HG03469 (cell line): ENCODE measurements around the gene SNX7.

Experiments
- ATAC-seq: cut with Tn5 transposase; IDR thresholded peaks from one replicate; pipeline ENCODE4 v1.9.1; 2021; ENCODE audit warnings: mild to moderate bottlenecking, moderate library complexity, moderate number of reproducible peaks; ENCODE audit not compliant: unreplicated experiment

Gene SNX7

DNA sequence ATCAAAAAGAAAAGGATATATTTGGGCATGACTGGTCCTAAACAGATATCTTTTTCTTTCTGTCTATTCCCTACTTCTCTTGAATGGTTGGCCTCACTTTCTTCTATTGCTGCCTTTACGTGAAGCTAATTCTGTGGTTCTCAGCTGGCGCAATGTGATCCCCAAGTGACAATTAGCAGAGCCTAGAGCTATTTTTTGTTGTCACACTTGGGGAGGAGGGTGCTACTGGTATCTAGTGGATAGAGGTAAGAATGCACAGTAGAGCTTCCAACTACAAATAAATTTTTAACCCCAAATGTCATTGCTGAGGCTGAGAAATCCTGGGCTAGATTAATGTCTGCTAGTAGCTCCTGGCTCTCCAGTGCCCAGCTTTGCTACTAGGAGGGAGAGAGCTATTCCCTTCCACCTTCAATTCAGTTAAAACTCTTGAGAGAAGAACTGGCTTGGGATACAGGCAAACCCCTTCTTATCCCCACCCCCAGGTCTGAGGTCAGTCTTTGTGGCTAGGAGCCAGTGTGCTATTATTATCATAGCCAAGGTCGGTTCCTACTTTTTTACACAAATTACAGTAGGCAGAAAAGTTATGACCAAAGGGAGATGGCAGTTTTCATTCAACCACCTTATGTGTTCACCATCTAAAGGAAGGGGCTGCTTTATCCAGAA is 102.1 kb downstream of the SNX7 start:
- no peak for ATAC-seq

DNA sequence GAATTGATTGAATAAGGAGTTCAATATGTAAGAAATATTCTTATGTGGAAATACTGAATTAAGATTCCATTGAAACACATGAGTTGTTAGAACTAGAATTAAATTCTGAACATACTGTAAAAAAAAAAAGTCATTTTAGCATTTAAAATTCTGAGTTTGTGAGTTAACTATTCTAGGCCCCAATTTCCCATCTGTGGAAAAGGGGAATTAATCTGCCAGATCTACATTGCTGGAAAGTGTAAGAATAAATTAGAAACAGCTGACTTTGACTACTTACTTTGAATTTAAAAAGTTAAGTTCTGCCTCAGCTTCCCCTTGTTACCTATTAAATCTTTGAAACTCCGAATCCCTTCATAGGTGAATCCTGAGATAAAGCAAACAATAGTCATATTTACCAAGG is 103.0 kb downstream of the SNX7 start:
- ATAC-seq = no peak

DNA sequence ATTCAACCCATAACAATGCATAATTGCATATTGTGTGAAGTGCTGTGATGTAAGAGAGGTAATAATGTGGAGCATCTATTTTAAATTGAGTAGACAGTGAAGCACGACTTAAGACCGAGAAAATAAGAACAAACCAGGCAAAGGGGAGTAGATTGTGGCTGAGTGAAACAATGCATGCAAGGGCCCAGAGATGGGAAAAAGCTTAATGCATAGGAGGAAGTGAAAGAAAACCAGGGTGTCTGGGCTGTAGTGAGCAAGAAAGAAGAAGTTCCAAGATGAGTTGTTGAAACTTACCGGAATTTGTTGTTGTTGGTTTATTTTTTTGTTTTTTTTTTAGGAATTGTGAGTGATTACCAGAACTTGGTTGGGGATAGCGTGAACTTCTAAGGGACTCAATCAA is 104.7 kb downstream of the SNX7 start:
- ATAC-seq = peak; percentile 97

DNA sequence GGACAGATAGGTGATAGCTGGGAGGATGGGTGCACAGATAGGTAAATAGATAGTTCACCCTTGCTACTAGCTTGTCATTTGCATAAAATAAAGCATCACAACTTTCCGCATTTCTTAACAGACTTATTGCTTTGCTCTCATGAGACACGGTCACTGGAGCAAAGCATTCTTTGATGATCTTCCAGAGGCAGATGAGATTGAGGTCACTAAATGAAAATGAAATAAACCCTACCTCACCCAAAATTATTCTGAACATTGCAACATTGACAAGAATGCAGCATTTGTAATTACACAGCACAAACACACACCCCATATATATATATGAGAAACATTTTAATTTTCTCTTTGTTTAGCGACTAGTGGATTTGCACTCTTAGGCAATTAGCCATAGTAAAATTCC is 107.6 kb downstream of the SNX7 start:
- no peak for ATAC-seq

DNA sequence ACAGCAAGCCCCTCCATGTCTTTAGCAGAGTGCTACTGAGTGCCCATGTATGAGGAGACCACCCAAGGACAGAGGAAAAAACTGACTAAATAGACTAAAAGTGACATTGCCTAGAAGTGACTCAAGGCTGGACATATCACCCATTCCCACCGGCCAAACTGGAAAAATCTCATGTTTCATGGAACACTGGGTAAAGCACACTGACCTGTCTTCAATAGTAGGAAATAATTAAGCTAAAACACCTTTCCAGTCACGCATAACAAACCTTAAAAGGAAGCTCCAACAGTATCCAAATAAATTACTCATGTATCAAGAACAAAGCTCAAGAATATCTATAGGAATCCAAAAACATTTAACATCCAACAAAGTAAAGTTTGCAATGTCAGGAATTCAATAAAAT is 120.4 kb downstream of the SNX7 start:
- ATAC-seq = no peak

DNA sequence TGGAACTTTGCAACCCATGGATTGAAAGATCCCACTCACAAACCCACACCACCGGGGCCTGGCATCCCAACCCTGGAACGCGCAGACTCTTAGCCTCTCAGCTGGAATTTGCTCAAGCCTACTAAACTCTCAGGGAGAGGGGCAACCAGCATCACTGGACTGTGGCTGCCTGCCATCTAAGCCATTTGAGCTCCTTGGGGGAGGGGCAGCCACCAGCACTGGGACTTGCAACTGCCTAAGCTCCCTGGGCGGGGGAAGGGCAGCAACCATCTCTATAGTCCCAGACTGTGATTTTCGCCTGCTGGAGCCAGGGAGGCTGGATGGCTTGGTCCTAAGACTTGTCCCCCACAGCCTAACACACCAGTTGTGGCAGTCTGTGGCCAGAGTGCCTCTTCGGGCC is 122.3 kb downstream of the SNX7 start:
- no peak for ATAC-seq

DNA sequence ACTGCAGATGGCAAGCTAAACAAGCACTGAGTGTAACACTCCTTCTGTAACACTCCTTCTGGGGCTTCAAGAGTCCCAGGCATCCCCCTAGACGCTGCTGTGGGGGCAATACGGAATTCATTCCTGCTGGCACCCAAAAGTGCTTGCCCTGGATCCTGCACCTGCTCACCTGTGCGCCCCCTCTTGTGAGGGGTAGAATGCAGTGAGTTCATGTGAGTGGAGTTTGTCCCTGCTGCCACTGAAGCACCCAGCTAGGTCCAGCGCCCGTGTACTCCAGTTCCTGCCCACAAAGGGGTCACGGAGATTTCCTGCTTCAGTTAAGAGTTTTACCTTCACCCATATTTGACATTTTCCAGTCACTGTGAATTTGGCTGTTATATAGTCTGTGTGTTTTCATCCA is 130.0 kb downstream of the SNX7 start:
- no peak for ATAC-seq

DNA sequence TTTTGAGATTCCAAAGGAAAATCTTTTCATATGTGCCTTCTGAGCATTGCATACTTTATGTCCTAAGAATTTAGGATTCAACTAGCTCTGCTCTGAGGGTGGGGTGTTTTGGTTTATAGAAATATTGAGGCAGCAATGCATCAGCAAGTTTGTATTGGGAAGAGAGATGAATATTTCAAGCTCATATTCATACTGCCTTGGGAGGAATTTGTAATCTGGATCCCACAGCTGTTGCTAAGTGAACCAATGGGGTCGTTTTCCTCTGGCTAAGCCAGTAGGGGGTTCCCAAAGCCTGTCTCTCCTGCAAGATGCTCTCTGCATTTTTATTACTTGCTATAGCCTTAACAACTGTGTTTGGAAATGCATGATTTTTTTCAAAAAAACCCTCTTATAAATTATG is 130.6 kb downstream of the SNX7 start:
- ATAC-seq = no peak

DNA sequence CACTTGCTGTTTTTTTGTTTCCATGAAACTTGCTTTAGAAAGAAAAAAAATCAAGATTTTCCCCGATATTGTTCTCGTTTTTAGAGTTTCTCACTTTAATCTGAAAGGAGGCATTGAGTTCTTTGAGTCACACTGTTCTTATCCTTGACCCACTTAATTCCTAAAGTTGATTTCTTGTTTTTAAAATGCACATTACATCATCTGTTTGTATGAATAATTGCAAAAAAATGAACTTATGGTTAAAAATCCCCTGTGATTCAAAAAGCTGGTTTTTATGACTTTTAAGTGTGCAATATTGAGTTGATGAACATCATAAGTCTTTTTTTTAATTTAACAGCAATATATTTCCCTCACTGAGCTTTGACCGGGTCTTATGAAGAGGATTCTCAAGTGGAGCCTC is 131.6 kb downstream of the SNX7 start:
- no peak for ATAC-seq

DNA sequence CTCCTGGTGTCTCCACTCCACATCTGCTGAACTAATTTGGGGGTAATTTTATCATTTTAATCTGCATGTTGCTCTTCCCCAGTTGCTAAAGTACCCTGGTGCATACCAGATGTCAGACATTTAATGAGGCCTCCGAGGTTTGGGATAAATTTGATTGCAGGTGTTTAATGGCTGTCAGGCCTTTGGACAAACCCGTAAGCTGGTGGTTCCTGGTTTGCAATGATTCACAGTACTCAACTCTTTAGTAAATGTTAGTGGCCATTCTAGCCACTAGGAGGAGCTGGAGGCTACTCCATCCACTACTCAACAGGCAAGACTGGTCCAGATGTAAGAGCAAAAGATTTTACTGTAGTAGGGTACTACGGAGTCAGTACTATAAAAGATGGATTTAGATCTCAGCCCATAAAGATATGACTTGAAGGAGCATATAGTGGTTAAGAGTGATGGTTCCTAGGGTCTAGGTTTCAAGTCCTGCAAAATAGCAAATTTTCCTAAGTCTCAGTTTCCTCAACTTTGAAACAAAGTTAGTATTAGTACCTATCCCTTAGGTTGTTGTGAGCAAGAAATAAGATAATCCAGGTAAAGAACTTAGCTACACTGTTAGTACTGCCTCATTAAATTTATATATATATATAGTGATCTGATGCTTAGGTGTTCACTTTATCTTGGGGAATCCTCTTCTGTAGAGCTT is 132.8 kb downstream of the SNX7 start:
- peak; percentile 97 for ATAC-seq

DNA sequence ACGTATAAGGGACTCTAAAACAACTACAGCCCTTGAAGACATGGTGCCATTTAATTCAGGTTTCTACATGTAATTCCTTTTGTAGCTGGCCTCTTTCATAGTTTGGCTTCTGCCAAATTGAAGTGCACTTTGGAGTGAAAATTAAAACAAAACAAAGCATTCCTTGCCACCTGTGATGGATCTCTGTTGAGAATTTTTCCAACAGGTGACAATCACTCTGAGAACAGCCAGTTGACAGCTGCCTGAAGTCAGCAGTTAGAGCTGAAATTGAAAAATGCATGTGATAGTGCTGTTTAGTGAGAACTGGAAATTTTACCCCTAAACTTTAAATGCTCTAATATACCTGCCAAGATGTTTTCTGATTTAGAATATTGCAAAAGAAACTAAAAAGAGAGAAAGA is 134.5 kb downstream of the SNX7 start:
- no peak for ATAC-seq

DNA sequence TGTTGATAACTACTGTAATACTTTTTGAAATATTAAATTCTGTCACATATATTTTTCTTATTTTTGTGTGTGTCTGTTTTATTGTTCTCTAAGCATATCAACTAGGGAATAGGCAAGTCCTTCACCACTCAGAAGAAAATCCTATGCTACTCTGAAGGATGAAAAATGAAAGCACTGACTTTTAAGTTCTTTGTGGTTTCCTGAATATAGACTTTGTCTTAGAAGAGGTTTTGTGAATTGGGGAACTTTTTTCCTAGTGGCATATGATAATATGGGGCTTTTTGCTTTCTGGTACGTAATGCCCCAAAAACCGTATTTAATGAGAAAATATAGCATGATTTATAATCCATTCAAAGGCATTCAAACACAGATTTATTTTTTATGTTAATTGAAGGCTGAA is 136.0 kb downstream of the SNX7 start:
- ATAC-seq = no peak
